ENCODE data around the gene SLAIN2.
A peak's percentile ranks its signal among the peaks of the same experiment; 100 is the strongest.
"Not testable (repeated sequence)": the region's sequence is repeated elsewhere in the genome, so short reads cannot be mapped to it uniquely, and the experiment has no call there.

SLAIN2 gene

DNA sequence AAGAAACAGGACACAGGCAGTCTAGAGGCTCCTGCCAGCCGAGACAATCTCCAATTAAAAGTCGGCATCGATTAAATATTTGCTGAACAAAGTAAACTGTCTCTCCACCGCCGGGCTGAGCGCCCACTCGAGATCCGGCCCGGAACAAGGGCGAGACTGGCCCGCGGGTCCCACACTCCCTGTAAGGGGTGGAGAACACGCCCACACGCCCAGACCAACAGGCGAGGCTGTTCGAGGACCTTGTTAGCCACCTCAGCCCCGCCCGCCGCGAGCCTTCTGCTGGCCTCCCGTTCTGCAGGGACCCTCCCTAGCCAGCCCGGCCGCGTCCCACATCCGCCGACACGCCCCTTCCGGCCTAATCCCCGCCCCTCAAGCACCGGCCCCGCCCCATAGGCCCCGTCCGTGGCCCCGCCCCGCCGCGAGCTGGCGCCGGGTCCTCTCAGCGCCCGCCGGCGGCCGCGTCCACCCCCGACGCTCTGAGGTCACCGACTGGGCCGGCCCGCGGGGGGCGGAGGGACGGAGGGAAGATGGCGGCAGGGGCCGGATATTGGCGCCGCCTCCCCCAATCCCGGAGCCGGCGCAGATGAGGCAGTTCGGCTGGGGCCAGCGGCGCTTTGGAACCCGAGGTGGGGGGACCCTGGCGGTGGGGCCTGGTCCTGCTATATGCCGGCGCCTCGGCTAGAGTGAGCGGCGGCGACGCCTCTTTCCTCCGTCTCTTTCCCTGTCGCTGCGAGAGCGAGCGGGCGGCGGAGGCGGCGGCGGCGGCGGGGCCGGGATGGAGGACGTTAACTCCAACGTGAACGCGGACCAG is at the start of gene SLAIN2:
TSS of gene SLAIN2 (plus strand) at position 565 of the 811 bp plus-strand sequence. CDS start at position 776, 211 bp downstream.
- peak; percentile 88 for DNase-seq

DNA sequence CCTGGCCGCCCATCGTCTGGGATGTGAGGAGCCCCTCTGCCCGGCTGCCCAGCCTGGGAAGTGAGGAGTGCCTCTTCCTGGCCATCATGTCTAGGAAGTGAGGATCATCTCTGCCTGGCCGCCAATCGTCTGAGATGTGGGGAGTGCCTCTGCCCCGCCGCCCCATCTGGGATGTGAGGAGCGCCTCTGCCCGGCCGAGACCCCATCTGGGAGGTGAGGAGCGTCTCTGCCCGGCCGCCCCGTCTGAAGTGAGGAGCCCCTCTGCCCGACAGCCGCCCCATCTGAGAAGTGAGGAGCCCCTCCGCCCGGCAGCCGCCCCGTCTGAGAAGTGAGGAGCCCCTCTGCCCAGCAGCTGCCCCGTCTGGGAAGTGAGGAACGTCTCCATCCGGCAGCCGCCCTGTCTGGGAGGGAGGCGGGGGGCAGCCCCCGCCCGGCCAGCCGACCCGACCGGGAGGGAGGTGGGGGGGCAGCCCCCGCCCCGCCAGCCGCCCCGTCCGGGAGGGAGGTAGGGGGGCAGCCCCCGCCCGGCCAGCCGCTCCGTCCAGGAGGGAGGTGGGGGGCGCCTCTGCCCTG is 49.0 kb upstream of the SLAIN2 start:
- not testable (repeated sequence) for DNase-seq

DNA sequence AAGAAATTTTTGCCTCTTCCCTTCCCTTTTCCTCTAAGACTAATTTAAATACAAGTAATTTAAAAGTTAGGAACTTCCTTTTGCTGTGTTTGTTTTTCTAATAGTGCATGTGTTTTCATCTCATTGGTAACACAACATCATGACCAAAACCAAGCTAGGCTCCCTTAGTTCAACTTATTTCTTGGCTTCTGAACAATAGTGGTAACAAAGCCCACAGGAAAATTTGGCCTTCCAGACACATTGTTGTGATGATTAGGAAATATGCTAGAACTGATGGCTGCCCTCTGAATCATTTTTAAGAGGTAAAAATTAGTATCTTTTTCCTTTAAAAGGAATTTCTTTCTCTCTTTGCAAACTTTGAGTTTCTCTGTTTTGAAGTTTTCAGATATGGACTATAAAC is 46.2 kb upstream of the SLAIN2 start:
- DNase-seq = no peak

DNA sequence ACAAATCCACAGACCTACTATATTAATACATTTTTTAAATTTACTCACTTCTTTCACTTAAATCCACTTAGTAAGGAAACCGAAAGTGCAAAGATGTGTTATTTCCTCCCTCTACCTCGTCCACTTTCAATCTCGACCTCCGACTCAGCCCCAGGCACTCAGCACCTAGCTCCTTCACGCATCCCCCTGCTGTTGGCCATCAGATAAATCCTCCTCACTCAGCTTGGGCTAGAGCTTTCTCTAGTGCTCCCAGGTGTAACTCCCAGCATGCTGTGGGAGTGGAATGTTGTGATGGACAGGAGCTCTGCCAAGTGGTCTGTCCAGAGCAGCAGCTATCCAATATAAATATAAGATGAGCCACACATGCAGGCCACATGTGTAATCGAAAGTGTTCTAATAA is 45.0 kb upstream of the SLAIN2 start:
- no peak for DNase-seq

DNA sequence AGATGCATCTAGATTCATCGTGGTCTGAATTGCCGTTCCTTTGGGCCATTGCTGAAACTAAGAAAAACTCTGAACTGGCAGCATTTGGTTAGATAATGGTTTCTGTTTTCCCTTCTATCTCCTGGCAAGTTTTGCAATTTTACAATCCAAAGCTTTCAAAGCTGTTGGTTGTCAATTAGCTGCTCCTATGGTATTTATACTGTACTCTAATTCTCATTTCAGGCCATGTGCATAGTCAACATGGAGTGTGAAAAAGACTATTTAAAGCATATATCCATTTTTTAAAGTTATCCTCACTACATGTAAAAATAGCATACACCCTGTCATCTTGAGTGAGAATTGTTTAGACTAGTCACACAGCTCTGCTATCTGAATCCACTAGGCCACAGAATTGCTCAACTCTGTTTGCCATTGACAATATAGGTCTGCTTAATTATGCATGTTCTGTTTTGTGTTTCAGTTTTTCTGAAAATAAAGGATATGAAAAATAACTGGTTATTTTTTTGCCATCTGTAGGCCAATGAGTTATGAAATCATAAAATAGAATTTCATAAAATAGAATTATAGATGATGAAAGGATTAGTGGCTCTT is 44.0 kb upstream of the SLAIN2 start:
- DNase-seq = no peak

DNA sequence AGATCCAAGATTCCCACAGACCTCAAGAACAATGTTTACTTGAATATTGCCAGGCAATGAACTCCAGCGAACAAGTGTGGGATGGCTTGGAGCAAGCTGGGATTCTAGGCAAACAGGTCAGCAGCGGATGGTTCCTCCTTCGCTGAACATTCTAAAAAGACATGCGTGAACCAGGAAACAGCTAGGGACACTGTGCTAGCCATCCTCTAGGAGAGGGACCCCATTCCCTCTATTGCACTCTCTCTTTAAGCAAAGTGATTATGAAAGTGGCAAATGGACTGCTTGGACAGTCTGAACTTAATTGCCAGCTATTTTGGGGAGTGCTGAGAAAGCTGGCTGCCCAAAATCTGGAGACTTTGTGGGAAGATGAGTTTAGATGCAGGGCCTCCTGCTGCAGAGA is 41.8 kb upstream of the SLAIN2 start:
- DNase-seq = no peak

DNA sequence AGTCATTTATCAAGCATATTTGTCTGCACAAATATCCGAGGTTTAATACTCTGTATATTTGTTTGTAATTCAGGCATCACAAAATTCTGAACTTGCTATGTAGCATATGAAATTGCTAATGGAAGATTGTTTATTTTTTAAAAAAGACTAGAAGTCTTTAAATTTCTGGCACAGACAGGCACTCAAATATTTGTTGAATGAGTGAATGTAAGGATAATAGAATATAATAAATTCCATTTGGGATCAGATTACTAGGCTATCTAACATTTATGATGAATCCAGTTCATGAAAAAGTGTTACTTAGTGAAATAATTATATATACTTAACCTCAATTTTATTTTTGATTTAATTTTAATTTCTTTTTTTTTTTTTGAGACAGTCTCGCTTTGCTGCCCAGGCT is 41.3 kb upstream of the SLAIN2 start:
- no peak for DNase-seq

DNA sequence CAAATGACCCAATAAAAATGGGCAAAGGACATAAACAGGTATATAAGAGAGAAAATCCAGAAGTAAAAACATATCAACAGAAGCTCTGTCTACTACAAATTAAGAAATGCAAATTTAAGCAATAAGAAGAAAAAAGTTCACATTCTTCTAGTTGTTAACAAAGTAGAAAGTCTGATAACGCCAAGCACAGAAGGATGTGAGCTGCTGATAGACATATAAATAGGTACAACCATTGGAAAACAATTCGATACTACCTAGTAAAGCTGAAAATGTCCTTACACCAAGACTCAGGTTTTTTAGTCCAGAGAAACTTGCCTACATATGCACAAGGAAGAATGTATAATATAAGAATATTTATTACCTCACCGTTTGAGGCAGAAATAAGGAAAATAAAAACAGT is 35.8 kb upstream of the SLAIN2 start:
- no peak for DNase-seq

DNA sequence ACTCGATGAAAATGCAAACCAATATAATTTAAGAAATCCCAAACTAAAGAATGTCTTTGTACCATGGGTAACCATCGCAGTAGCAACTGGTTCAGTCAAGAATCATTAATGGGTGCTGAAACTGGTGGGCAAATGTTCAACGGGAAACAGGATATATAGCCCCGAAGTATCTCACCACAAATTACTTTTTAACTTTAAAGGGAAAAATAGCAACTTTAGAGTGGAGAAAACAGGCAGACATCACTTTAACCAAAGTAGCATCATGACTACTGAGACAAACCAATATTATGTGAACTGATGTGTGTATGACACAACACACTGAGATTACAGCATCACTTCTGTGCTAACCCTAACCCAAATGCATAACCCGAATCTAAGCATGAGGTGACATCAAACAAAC is 33.8 kb upstream of the SLAIN2 start:
- DNase-seq = no peak

DNA sequence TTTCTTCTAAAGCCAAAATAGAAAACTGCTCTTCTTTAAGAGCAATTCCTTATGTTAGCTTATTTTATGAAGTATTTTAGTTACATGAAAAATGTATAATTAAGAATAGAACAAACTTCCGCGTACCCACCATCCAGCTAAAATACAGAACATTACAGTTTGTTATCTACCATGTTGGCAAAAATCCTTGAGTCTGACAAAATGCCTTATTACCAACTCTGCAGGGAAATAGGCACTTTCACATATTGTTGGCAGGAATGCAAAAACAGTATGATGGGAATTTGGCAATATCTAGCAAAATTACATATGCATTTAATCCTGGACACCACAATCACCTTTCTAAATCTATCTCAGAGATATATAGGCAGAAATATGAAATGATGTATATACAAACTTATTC is 32.4 kb upstream of the SLAIN2 start:
- no peak for DNase-seq

DNA sequence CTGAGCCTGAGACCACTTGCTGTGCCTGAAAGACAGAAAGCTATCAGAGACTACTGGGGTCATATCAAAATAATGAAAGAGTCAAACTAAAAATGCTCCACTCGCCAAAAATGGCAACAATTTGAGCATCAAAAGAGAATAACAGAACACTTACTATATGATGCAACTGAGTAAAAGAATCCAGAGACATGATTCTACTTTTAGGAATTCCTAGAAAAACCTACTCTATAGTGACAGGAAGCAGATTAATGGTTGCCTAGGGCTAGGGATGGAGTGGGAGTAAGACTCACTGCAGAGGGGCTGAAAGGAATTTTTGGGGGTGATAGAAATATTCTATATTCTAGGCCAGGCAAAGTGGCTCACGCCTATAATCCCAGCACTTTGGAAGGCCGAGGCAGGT is 29.4 kb upstream of the SLAIN2 start:
- no peak for DNase-seq

DNA sequence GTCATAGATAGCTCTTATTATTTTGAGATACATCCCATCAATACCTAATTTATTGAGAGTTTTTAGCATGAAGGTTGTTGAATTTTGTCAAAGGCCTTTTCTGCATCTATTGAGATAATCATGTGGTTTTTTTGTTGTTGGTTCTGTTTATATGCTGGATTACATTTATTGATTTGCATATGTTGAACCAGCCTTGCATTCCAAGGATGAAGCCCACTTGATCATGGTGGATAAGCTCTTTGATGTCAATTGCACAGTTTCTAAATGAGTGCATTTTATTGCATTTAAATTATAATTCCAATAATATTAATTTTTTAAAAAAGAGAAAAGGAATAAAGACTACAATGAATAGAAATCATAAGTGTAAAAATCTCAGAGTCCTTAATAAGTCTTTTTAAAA is 26.6 kb upstream of the SLAIN2 start:
- DNase-seq = not testable (repeated sequence)

DNA sequence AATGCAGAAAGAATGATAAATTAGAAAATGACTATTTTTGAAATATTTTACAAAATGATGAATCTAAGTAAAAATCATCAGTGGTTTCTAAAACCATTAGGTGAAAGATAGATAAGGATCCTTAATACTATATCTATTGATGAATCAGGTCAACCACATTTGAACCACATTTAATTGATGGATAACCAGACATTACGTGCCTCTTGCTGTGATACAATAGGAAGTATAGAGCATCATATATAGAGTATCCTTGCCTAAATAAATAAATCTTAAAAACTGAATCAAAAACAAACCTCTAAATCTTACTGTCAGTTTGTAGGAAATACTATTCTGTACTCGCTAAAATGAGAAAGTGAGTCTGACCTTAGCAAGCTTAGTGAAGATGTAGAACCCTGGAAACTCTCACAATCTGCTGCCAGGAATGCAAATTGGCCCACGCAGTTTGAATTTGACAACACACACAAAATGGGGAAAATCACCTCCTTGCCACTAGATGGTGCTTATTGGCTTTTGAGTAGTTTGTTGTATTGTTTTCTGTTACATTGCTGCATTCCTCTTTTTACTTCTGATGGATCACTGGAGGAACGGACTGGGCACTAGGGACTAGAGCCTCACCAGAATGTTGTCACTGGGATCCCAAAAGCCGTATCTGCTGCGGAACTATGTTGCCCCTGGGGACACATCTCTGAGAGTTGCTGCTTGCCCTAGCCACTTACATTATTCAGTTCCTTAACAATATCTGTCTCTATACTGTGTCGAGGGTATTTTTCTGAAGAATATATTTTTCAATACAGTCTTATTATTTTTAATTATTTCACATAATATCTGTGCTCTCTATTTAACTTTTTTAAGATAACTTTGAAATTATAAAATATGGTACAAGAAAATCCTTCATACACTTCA is 25.4 kb upstream of the SLAIN2 start:
- DNase-seq = peak; percentile 14

DNA sequence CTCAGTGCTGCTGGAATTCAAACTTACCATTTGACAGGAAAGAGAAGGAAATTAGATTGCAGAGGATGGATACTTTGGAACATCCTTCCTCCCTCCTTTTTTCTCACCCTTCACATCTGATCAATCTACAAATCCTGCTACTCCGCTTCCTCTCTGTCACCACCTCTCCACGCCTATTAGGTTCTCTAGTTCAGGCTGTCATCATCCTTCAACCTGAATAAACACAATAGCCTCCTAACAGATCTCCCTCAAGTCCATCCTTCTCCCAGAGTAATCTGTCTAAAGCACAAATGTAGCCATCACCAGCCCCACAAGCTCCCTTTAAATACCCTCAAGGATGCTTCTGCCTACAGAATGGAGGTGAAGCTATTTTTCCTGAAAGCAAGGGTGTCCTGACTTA is 20.0 kb upstream of the SLAIN2 start:
- DNase-seq = no peak

DNA sequence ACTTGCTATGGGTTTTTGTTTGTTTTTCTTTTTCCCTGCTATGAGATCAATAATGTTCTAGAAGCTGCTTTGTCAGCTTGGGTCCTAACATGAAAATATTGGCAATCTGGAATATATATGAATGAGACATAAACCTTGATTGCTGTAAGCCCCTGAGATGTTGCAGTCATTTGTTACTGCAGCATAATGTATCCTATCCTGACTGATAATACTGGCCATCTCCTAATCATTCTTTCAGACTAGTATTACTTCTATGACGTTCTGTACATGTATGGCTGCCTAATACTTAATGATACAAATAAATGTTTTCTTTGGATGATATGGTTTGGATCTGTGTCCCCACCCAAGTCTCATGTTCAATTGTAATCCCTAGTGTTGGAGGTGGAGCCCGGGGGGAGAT is 19.3 kb upstream of the SLAIN2 start:
- DNase-seq = no peak

DNA sequence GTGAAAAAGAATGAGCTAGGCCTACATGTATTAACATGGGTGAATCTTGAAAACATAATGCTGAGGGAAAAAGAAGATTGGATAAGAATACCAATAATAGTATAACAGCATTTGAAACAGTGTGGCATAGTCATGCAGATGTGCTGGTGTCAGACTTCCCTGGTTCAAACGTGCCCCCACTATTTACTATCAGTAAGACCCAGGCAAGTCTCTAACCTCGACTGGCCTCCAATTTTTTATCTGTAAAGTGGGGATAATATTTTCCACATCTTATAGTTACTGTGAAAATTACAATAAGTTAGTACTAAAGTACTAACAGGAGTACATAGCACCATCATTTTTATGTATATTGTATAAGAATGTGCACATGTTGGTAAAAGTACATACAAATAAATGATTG is 17.0 kb upstream of the SLAIN2 start:
- DNase-seq = no peak

DNA sequence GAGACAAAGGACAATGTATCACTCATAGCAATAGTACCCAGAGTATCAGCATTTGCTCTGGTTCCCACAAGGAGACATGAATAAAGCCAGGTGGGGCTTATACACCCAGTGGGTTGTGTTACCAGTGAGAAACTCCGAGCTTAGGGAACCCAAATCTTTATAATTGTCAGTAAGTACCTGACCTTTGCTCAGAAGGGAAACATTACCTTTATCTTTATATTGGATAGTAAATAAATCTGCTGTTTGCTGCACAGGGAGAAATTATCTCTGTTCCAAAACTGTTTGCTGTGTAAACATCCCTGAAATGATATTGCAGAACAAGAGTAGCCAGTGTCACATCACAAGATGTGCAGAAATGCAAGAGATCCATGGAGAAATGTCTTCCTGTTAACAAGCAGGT is 12.1 kb upstream of the SLAIN2 start:
- no peak for DNase-seq

DNA sequence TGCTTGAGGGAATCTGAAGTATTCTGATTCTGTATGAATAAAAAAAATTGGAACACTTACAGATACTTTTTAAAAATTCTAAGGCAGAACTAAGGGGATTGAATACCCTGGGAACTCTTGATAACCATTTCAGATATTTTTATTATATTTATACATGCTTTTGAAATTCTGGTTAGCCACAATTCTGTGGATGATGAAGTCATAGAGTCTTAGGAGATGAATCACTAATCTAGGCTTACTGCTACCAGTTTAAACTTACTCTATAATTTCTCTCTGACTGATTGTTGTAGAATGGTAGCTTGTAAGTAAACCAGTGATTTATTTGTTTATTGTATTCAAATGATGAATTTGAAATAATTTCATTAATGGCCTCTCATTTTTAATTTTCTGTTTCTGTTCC is 11.4 kb upstream of the SLAIN2 start:
- no peak for DNase-seq

DNA sequence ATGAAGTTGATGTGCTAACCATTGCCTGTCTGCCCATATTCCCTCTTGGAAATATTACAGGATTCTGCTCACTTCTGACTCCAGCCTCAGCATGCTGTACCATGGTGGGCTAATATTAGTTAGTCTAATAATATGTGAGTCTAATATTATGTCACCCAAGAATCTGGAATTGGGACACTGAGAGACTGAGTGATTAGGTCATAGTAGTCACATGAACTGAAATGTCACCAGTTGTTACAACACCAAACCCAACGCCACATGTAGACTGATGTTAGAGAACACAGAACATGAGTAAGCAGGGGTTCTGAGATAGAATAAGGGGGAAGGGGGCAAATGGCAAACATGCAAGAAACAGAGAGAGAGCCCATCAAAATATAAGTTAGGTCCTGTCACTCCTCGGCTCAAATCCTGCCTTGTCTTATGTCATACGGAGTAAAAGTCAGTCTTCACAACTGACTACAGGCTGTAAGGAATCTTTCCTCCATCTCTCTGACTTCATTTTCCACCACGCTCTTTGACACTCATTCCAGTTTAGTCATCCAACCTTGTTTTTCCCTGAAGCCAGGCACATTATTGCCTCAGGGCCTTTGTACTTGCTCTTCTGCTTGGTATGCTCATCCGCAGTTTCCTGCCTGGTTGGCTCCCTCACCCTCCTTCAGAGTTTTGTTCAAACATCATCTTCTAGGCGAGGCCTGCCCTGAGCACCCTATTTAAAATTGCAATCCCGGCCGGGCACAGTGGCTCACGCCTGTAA is 9.6 kb upstream of the SLAIN2 start:
- no peak for DNase-seq

DNA sequence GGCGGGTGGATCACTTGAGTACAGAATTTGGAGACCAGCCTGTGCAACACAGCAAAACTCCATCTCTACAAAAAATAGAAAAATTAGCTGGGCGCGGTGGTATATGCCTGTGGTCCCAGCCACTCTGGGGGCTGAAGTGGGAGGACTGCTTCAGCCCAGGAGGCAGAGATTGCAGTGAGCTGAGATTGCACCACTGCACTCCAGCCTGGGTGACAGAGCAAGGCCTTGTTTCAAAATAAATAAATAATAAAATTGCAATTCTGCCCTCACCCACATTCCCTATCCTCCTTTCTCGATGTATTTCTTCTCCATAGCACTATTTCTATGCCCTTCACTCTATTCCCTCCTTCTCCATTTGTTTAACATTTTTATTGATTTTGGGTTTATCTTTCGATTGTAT is 8.7 kb upstream of the SLAIN2 start:
- no peak for DNase-seq

DNA sequence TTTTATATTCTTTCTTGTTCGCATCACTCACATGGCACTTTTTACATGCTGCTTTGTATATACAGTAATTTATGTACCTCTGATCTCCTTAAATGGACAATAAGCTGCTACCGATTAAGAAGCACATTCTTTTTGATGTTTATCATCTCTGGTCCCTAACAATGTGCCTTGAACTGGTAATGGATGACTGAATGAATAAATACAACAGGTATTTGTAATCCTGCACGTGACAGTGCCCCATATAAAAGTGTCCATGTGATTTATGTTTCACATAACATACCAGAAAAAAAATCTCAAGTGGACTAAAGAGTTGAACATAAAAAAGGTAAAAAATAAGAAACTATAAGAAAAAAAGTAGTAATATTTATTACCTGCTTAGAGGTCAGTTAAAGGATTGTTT is 7.7 kb upstream of the SLAIN2 start:
- DNase-seq = no peak

DNA sequence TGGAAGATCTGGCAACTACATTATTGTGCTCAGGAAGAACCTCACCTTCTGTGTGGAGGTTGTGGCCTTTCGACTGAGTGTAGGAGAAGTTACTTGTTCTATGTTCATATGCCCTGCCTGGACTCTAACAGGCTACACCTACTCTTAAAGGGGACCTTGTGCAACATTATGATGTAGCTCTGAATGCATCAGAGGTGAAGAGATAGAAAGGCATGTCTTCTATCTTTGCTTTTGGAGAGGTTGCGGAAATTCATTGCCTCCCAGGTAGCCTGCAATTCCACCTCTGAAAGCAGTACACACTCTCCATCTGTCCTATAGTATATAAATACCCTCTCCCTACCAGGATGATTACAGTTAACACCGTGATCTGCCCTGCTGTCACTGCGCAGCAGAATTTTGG is 7.1 kb upstream of the SLAIN2 start:
- no peak for DNase-seq

DNA sequence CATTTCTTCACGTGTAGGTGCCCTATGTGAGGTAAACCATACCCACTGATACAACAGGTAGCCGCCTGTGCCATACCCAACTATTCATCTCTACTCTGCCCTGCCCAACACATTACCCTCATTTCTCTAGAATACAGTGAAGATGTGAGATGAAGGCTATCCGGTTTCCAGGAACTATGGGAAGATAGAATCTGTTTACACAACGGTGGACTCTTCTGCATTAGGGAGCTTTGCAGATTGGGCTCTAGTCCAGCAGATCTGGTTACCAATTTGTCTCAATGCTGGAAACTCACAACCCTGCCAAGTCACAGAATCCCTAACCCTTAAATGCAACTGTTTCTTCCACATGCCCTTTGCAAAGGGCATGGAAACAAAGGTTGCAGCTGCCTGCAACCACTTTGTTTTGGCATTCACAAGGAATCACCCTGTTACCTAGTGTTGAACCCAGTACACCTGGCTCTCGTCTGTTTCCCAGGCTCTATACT is 6.4 kb upstream of the SLAIN2 start:
- no peak for DNase-seq

Measured in NCI-H1436 treated with DMSO at 0.1 percent for 48 hours (cell line).